Measurements from ENCODE around the gene SHC3.

The SHC3 gene

GRCh38 chr9:89058906-89059305 lies 119.7 kb downstream of the SHC3 start:
- TF ChIP-seq, protein P1, sequence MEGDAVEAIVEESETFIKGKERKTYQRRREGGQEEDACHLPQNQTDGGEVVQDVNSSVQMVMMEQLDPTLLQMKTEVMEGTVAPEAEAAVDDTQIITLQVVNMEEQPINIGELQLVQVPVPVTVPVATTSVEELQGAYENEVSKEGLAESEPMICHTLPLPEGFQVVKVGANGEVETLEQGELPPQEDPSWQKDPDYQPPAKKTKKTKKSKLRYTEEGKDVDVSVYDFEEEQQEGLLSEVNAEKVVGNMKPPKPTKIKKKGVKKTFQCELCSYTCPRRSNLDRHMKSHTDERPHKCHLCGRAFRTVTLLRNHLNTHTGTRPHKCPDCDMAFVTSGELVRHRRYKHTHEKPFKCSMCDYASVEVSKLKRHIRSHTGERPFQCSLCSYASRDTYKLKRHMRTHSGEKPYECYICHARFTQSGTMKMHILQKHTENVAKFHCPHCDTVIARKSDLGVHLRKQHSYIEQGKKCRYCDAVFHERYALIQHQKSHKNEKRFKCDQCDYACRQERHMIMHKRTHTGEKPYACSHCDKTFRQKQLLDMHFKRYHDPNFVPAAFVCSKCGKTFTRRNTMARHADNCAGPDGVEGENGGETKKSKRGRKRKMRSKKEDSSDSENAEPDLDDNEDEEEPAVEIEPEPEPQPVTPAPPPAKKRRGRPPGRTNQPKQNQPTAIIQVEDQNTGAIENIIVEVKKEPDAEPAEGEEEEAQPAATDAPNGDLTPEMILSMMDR (IDR thresholded peaks at IDR 0.05), result no peak
- no peak for TF ChIP-seq ZFX (IDR thresholded peaks at IDR 0.05; ENCODE audit: borderline replicate concordance)

DNA sequence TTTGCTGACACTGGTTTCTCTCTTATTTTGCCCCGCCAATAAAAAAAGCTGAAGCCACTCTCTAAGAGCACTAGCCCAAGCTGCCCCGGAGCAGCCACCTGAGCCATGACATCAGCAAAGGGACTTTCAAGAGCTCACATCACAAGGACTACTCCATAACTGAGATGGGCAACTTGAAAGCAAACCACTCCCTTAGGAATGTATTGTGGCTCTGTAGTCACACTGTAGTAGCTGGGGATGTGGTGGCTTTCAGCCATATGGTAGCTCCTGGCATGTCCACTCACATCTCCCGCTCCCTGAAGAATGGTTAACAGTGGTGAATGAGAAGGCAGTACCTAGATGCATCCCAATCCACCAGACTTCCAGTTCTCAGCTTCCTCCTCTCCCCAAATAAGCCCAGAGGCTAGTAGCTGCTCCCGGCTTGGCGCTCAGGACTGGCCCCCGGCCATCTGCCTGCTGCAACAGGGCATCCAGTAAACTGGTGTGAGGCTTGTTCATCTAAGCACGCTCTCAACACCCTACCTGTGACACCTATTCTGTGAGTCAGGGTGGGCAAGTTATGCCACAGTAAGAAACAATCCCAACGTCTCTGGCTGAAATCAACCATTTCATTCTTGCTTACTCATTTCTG lies 123.6 kb downstream of the SHC3 start:
- TF ChIP-seq, protein P1 (IDR thresholded peaks at IDR 0.05), result no peak
- TF ChIP-seq ZFX (IDR thresholded peaks at IDR 0.05; ENCODE audit: borderline replicate concordance), result no peak
- H3K27ac ChIP-seq, result no peak overlapping the region

More at GRCh38 chr9:89058906-89059305, 119.7 kb downstream of the SHC3 start:
- no peak overlapping the region for H3K27ac ChIP-seq

GRCh38 chr9:89053301-89053700 lies 125.3 kb downstream of the SHC3 start:
- no peak overlapping the region for H3K27ac ChIP-seq

DNA sequence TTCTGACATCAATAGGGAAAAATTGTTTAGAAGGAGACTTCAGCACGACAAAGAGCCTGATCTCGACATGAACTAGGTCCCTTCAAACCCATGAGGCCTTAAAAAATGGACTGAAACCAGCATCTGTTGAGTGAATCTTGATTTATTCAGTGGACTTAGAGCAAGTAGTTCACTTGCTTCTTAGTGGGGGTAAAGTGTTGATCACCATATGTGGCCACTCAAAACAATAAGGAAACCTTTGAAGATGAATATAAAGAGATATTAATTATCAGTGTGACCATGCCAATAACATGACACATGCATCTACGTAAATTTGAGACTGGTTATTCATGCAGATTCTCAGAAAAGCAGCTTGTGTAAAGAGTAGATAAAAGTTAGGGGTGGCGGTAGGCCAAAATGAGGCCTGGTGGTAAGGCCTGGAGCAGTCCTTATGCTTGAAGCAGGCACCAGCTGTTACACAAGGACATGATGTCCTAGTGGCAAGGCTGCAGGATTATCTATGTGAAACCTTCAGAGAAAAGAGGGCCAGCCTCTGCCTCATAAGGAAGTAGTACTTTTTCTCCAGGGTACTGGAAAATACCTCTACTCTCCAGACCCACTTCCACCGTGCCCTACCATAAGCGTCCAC lies 126.0 kb downstream of the SHC3 start:
- H3K27ac ChIP-seq, result no peak overlapping the region

More at GRCh38 chr9:89053301-89053700, 125.3 kb downstream of the SHC3 start:
- TF ChIP-seq, protein P1 (IDR thresholded peaks at IDR 0.05), result no peak
- no peak for TF ChIP-seq ZFX (IDR thresholded peaks at IDR 0.05; ENCODE audit: borderline replicate concordance)

DNA sequence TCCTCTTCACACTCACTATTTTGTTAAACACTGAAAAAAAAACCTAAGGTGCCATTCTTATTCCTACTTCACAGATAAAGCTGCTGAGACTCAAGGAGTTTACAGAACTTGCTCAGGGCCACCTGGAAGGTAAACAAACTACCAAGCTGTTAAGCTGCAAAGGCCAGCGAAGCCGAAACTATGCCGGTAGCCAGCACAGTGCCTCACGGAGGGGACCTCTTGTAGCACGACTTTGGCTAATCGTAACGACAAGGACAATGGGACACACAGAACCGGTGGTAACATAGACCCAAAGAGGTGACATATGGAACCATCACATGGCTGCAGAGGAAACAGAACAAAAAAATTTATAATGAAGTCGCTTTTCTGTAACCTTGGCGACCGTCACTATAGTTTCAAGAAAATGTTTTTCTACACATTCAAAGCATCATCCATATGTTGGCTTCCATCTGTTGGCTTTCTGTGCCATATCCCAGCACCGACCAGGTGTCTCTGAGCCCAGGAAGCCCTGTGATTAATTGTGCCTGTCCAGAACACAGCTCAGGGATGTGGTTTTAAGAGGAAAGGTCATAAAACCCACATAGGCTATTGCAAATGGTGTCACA lies 127.1 kb downstream of the SHC3 start:
- TF ChIP-seq ZFX (IDR thresholded peaks at IDR 0.05; ENCODE audit: borderline replicate concordance), result no peak
- TF ChIP-seq, protein P1 (IDR thresholded peaks at IDR 0.05), result no peak

More for the DNA sequence above, 126.0 kb downstream of the SHC3 start:
- TF ChIP-seq, protein P1 (IDR thresholded peaks at IDR 0.05), result no peak
- no peak for TF ChIP-seq ZFX (IDR thresholded peaks at IDR 0.05; ENCODE audit: borderline replicate concordance)

GRCh38 chr9:89049646-89050045 lies 129.0 kb downstream of the SHC3 start:
- TF ChIP-seq, protein P1 (IDR thresholded peaks at IDR 0.05), result no peak
- no peak for TF ChIP-seq ZFX (IDR thresholded peaks at IDR 0.05; ENCODE audit: borderline replicate concordance)
- no peak overlapping the region for H3K27ac ChIP-seq

More for the DNA sequence above, 127.1 kb downstream of the SHC3 start:
- H3K27ac ChIP-seq, result no peak overlapping the region

- no peak overlapping the region for H3K27ac ChIP-seq
Measured at GRCh38 chr9:89048616-89049015, 130.0 kb downstream of the SHC3 start.

More at GRCh38 chr9:89048616-89049015, 130.0 kb downstream of the SHC3 start:
- TF ChIP-seq, protein P1 (IDR thresholded peaks at IDR 0.05), result no peak
- TF ChIP-seq ZFX (IDR thresholded peaks at IDR 0.05; ENCODE audit: borderline replicate concordance), result no peak

All from 22Rv1 (cell line).